Suppressor macrophage treated with lipopolysaccharide for 1 hour (primary cell): ENCODE measurements around the gene RAB32.
A peak's percentile ranks its signal among the peaks of the same experiment; 100 is the strongest.
"Not testable (repeated sequence)": the region's sequence is repeated elsewhere in the genome, so short reads cannot be mapped to it uniquely, and the experiment has no call there.

Experiments used
- DNase-seq, 3 donors: peaks; one replicate each; pipeline ENCODE4 v3.0.0-alpha.2; 2020 to 2022

RAB32 gene

GRCh38 chr6:146543211-146543939, at the start of gene RAB32:
Gene RAB32 (plus strand): TSS chr6:146543833. CDS start chr6:146543872, 39 bp downstream.
- peak; percentile 99 to 100 (median 99) for DNase-seq

- DNase-seq, result no peak
Observed at GRCh38 chr6:146498309-146498708, 45.3 kb upstream of the RAB32 start.

GRCh38 chr6:146503096-146503495, 40.5 kb upstream of the RAB32 start:
- DNase-seq, result no peak

- DNase-seq, result no peak
Observed at GRCh38 chr6:146515212-146515611, 28.4 kb upstream of the RAB32 start.

- no peak for DNase-seq
Observed at GRCh38 chr6:146526192-146526591, 17.4 kb upstream of the RAB32 start.

GRCh38 chr6:146532702-146533101, 10.9 kb upstream of the RAB32 start:
- DNase-seq, result no peak

GRCh38 chr6:146542881-146543210, 787 bp upstream of the RAB32 start:
- no peak for DNase-seq

GRCh38 chr6:146543940-146544615, 445 bp downstream of the RAB32 start:
- DNase-seq, result peak; percentile 43 to 53 (median 45)

GRCh38 chr6:146544616-146545182, 1.1 kb downstream of the RAB32 start:
- peak; percentile 44 to 48 (median 45) for DNase-seq

- peak; percentile 17 to 44 (median 38) for DNase-seq
Observed at GRCh38 chr6:146545581-146545980, 1.9 kb downstream of the RAB32 start.

- peak; percentile 50 to 76 (median 75) for DNase-seq
Observed at GRCh38 chr6:146546443-146547043, 2.9 kb downstream of the RAB32 start.

- no peak for DNase-seq
Observed at GRCh38 chr6:146547889-146548288, 4.3 kb downstream of the RAB32 start.

- no peak for DNase-seq
Observed at GRCh38 chr6:146548898-146549374, 5.3 kb downstream of the RAB32 start.

- peak in 2 of 3 donors; percentile 14 to 41 for DNase-seq
Observed at GRCh38 chr6:146550911-146551310, 7.3 kb downstream of the RAB32 start.

- no peak for DNase-seq
Observed at GRCh38 chr6:146551545-146551944, 7.9 kb downstream of the RAB32 start.

GRCh38 chr6:146553377-146554135, 9.9 kb downstream of the RAB32 start:
- no peak for DNase-seq

- DNase-seq, result peak in 2 of 3 donors; percentile 27 to 35
Observed at GRCh38 chr6:146560607-146561006, 17.0 kb downstream of the RAB32 start.

- DNase-seq, result not testable (repeated sequence)
Observed at GRCh38 chr6:146566661-146567060, 23.0 kb downstream of the RAB32 start.

GRCh38 chr6:146568619-146569018, 25.0 kb downstream of the RAB32 start:
- DNase-seq, result not testable (repeated sequence)

GRCh38 chr6:146574211-146574610, 30.6 kb downstream of the RAB32 start:
- DNase-seq, result peak in 2 of 3 donors; percentile 39 to 52

- DNase-seq, result peak in 1 of 3 donors; percentile 44
Observed at GRCh38 chr6:146578054-146578453, 34.4 kb downstream of the RAB32 start.

- peak in 1 of 3 donors; percentile 36 for DNase-seq
Observed at GRCh38 chr6:146581968-146582367, 38.3 kb downstream of the RAB32 start.

- DNase-seq, result peak; percentile 79 to 83 (median 81)
Observed at GRCh38 chr6:146582857-146583256, 39.2 kb downstream of the RAB32 start.
